HUES6 (cell line): ENCODE results near the gene ENOX1.

ENCODE experiments used
- H3K27ac ChIP-seq: 2 replicates; pipeline ENCODE4 v1.7.0; 2013; ENCODE audit warnings: low read depth, mild to moderate bottlenecking, low read length, inconsistent platforms
- H3K27me3 ChIP-seq: 2 replicates; pipeline ENCODE4 v1.6.1; 2013; ENCODE audit warnings: low read length; ENCODE audit not compliant: control insufficient read depth, insufficient read depth
- H3K36me3 ChIP-seq: 2 replicates; pipeline ENCODE4 v1.6.1; 2013; ENCODE audit warnings: low read length; ENCODE audit not compliant: control insufficient read depth, insufficient read depth
- H3K4me1 ChIP-seq: 2 replicates; pipeline ENCODE4 v1.6.1; 2013; ENCODE audit warnings: low read length; ENCODE audit not compliant: control insufficient read depth, insufficient read depth
- H3K4me3 ChIP-seq: 2 replicates; pipeline ENCODE4 v1.5.1; 2013; ENCODE audit warnings: low read depth, low read length
- H3K9ac ChIP-seq: one replicate; pipeline ENCODE4 v1.6.1; 2013; ENCODE audit warnings: mild to moderate bottlenecking, low read length
- H3K9me3 ChIP-seq: 2 replicates; pipeline ENCODE4 v1.6.1; 2013; ENCODE audit warnings: low read depth, low read length; ENCODE audit not compliant: control insufficient read depth, insufficient read depth

ENOX1 gene

GRCh38 chr13:43608400-43609137 is 178.2 kb downstream of the ENOX1 start:
- peaks cover 6% of the 10 kb centered on the region for H3K9me3 ChIP-seq
- H3K27me3 ChIP-seq: no peaks in the 10 kb centered on the region
- H3K4me3 ChIP-seq: no peak overlapping the region
- H3K27ac ChIP-seq: no peak overlapping the region
- no peaks in the 10 kb centered on the region for H3K36me3 ChIP-seq
- H3K9ac ChIP-seq: no peak overlapping the region
- H3K4me1 ChIP-seq: no peaks in the 10 kb centered on the region

GRCh38 chr13:43597599-43597945 is 189.2 kb downstream of the ENOX1 start:
- Histone ChIP-seq H3K4me1 (no peaks in the 10 kb centered on the region), H3K27me3 (no peaks in the 10 kb centered on the region), H3K9ac (no peak overlapping the region), H3K27ac (no peak overlapping the region), H3K9me3 (no peaks in the 10 kb centered on the region), H3K36me3 (no peaks in the 10 kb centered on the region), H3K4me3 (no peak overlapping the region)

- Histone ChIP-seq H3K4me3 (no peak overlapping the region), H3K4me1 (no peaks in the 10 kb centered on the region), H3K27me3 (no peaks in the 10 kb centered on the region), H3K36me3 (no peaks in the 10 kb centered on the region), H3K9ac (no peak overlapping the region), H3K9me3 (no peaks in the 10 kb centered on the region), H3K27ac (no peak overlapping the region)
Observed at GRCh38 chr13:43596924-43597598, 189.7 kb downstream of the ENOX1 start.

- H3K9ac ChIP-seq: no peak overlapping the region
- no peak overlapping the region for H3K4me3 ChIP-seq
- H3K9me3 ChIP-seq: no peaks in the 10 kb centered on the region
- no peak overlapping the region for H3K27ac ChIP-seq
- H3K27me3 ChIP-seq: no peaks in the 10 kb centered on the region
- H3K36me3 ChIP-seq: no peaks in the 10 kb centered on the region
- no peaks in the 10 kb centered on the region for H3K4me1 ChIP-seq
Observed at GRCh38 chr13:43596006-43596405, 190.8 kb downstream of the ENOX1 start.

- Histone ChIP-seq H3K4me3 (no peak overlapping the region), H3K4me1 (no peaks in the 10 kb centered on the region), H3K27ac (no peak overlapping the region), H3K9me3 (no peaks in the 10 kb centered on the region), H3K27me3 (no peaks in the 10 kb centered on the region), H3K9ac (no peak overlapping the region), H3K36me3 (no peaks in the 10 kb centered on the region)
Observed at GRCh38 chr13:43587376-43587775, 199.4 kb downstream of the ENOX1 start.

GRCh38 chr13:43584751-43585150 is 202.0 kb downstream of the ENOX1 start:
- no peaks in the 10 kb centered on the region for H3K27me3 ChIP-seq
- no peak overlapping the region for H3K9ac ChIP-seq
- H3K4me1 ChIP-seq: no peaks in the 10 kb centered on the region
- no peak overlapping the region for H3K27ac ChIP-seq
- no peaks in the 10 kb centered on the region for H3K36me3 ChIP-seq
- H3K9me3 ChIP-seq: no peaks in the 10 kb centered on the region
- H3K4me3 ChIP-seq: no peak overlapping the region

GRCh38 chr13:43583321-43583720 is 203.5 kb downstream of the ENOX1 start:
- H3K9me3 ChIP-seq: no peaks in the 10 kb centered on the region

GRCh38 chr13:43580280-43580679 is 206.5 kb downstream of the ENOX1 start:
- Histone ChIP-seq H3K9ac (no peak overlapping the region), H3K4me1 (no peaks in the 10 kb centered on the region), H3K27me3 (no peaks in the 10 kb centered on the region), H3K36me3 (no peaks in the 10 kb centered on the region), H3K27ac (no peak overlapping the region), H3K4me3 (no peak overlapping the region), H3K9me3 (no peaks in the 10 kb centered on the region)

More at GRCh38 chr13:43583321-43583720, 203.5 kb downstream of the ENOX1 start:
- Histone ChIP-seq H3K27me3 (no peaks in the 10 kb centered on the region), H3K4me3 (no peak overlapping the region), H3K9ac (no peak overlapping the region), H3K36me3 (no peaks in the 10 kb centered on the region), H3K27ac (no peak overlapping the region), H3K4me1 (no peaks in the 10 kb centered on the region)

- H3K4me1 ChIP-seq: 0 out of 2 replicates have a peak, but pooled peaks cover 4% of the 10 kb centered on the region
- no peaks in the 10 kb centered on the region for H3K27me3 ChIP-seq
- no peaks in the 10 kb centered on the region for H3K36me3 ChIP-seq
- no peak overlapping the region for H3K27ac ChIP-seq
- H3K9ac ChIP-seq: no peak overlapping the region
- H3K9me3 ChIP-seq: no peaks in the 10 kb centered on the region
- no peak overlapping the region for H3K4me3 ChIP-seq
Observed at GRCh38 chr13:43579321-43579720, 207.5 kb downstream of the ENOX1 start.

GRCh38 chr13:43574605-43575004 is 212.2 kb downstream of the ENOX1 start:
- Histone ChIP-seq H3K27me3 (no peaks in the 10 kb centered on the region), H3K27ac (no peak overlapping the region), H3K4me3 (no peak overlapping the region), H3K4me1 (peaks cover 15% of the 10 kb centered on the region), H3K36me3 (no peaks in the 10 kb centered on the region), H3K9me3 (no peaks in the 10 kb centered on the region), H3K9ac (no peak overlapping the region)

GRCh38 chr13:43573802-43574514 is 212.8 kb downstream of the ENOX1 start:
- no peaks in the 10 kb centered on the region for H3K36me3 ChIP-seq
- H3K4me3 ChIP-seq: no peak overlapping the region
- H3K4me1 ChIP-seq: peaks cover 15% of the 10 kb centered on the region
- H3K27me3 ChIP-seq: no peaks in the 10 kb centered on the region
- H3K9me3 ChIP-seq: no peaks in the 10 kb centered on the region
- no peak overlapping the region for H3K9ac ChIP-seq
- no peak overlapping the region for H3K27ac ChIP-seq
